Measurements from ENCODE around the gene DAP.

The DAP gene

DNA sequence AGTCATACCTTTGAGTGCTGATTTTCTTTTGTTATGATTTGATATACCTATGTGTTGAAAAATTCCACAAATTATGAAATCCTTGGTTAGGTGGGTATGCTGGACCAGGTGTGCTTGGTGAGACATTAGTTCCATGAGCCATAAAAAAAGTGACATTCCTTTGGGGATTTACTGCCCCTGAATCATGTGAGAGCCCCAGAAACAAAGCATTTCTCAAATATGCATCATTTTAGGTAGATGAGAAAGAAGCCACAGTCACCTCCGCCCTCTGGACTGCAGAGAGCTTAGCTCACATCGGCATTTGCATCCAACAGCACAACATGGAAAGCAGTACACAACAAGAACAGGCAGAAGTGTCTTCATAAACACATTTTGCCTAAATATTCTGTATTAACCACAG is 55.3 kb downstream of the DAP start:
- Histone ChIP-seq H3K36me3 (ENCODE audit: insufficient read depth, low read length) (no peaks in the 10 kb centered on the region), H3K9me3 (ENCODE audit: control insufficient read depth, insufficient read depth, low read length) (no peaks in the 10 kb centered on the region), H3K4me1 (ENCODE audit: insufficient read depth, low read length) (peaks cover 53% of the 10 kb centered on the region), H3K9ac (ENCODE audit: low read depth, low read length) (no peak overlapping the region)

DNA sequence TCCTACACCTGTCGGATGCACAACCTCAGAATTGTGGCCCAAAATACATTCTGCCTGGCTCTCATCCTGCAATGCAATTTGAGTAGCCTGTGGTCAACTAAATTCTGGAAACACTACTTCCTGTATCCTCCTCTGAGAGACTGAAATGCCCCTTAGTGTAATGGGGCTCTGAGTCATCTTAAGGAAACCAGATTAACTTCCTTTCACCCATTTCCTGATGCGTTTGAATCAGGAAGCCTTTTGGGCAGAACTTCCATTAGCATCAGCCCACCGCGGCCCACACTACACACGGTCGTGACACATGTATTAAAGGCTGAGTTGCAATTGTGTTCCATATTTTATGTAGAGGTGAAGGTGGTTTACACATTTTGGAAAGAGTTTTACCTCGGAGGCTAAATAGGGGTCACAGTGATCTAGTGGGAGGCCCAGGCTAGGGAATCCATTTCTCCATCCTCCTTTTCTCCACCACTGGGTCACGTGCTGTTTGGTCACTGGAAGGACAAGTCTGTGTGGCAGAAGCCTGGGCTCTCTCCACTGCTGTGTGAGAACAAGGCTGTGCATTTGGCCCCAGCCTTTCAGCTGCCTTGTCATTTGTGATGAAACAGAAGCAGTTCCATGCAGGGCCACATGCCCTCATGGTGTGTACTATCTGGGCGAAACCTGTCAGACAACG is 55.9 kb downstream of the DAP start:
- Histone ChIP-seq H3K4me1 (ENCODE audit: insufficient read depth, low read length) (peaks cover 60% of the 10 kb centered on the region), H3K36me3 (ENCODE audit: insufficient read depth, low read length) (no peaks in the 10 kb centered on the region), H3K9ac (ENCODE audit: low read depth, low read length) (no peak overlapping the region), H3K9me3 (ENCODE audit: control insufficient read depth, insufficient read depth, low read length) (no peaks in the 10 kb centered on the region)

DNA sequence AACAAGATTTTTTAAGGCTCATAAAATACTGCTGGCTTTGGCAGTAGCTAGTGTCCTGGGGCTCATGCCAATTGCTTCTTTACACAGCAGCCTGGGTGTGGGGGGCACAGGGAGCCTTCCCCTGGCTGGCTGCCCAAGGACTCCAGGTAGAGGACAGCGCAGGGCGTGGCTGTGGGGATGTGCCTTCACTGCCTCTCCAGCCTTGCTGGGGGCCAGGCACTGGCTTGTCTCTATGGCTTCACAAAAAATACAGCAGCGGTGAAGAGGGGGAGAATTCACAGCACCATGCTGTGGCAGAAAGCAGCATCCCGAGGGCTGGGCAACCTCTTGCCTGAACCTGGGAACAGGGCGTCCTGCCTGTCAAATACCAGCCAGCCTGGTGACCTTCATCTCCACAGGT is 57.4 kb downstream of the DAP start:
- Histone ChIP-seq H3K9me3 (ENCODE audit: control insufficient read depth, insufficient read depth, low read length) (no peaks in the 10 kb centered on the region), H3K4me1 (ENCODE audit: insufficient read depth, low read length) (peaks cover 58% of the 10 kb centered on the region), H3K36me3 (ENCODE audit: insufficient read depth, low read length) (no peaks in the 10 kb centered on the region), H3K9ac (ENCODE audit: low read depth, low read length) (no peak overlapping the region)

DNA sequence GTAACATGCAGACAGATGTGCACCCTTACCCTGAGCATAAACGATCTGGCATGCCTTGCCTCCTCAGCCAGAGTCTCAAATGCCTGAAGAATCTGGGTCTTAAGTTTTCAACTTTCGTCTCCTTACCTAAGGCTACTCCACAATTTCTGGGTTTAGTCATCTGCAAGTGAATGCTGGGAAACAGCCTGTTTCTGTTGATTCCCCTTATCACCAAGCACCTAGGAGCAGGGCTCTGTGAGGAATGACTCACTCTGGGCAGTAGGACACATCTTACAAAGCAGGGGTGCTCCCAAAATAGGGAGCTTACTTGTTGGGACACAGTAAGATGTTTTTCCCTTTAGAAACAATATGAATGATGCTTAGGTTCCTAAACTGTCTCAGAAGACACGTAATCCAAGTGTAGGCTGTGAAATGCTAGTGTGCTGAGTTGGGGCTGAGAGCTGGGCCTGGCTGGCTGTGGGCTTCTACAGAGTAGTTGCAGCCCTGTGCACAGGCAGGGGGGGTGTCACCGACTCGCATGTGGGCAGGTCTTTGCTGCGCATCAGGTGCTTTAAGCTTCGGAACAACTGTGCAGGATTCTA is 58.0 kb downstream of the DAP start:
- H3K9me3 ChIP-seq (ENCODE audit: control insufficient read depth, insufficient read depth, low read length): no peaks in the 10 kb centered on the region
- no peak overlapping the region for H3K9ac ChIP-seq (ENCODE audit: low read depth, low read length)
- peaks cover 58% of the 10 kb centered on the region for H3K4me1 ChIP-seq (ENCODE audit: insufficient read depth, low read length)
- no peaks in the 10 kb centered on the region for H3K36me3 ChIP-seq (ENCODE audit: insufficient read depth, low read length)

DNA sequence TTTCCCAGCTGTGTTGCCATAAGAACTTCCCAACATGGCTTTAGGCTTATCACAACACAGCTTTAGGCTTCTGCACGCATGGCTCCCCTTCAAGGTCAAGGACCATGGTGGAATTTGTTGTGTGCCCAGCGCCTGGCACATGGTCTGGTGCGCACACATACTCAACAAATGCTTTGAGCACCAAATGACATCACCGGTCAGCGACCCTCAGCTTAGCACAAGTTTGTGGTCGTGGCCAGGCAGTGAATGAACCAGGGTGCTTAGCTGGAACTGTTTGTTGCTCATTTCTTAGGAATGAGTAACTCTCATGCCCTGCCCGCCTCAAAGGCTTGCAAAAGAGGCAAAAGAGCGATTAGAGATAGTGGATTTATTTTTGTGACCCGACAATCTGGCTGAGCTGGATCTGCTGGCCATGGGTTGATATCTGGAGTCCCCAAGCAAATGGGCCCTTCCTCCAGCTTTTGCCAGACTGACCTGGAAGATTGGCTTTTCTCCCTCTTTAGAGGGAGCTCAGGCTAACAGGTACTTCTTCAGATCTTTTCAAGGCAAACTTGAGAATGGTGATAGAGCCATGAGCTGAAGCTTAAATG is 58.9 kb downstream of the DAP start:
- Histone ChIP-seq H3K9ac (ENCODE audit: low read depth, low read length) (no peak overlapping the region), H3K36me3 (ENCODE audit: insufficient read depth, low read length) (no peaks in the 10 kb centered on the region), H3K4me1 (ENCODE audit: insufficient read depth, low read length) (peaks cover 58% of the 10 kb centered on the region), H3K9me3 (ENCODE audit: control insufficient read depth, insufficient read depth, low read length) (no peaks in the 10 kb centered on the region)

DNA sequence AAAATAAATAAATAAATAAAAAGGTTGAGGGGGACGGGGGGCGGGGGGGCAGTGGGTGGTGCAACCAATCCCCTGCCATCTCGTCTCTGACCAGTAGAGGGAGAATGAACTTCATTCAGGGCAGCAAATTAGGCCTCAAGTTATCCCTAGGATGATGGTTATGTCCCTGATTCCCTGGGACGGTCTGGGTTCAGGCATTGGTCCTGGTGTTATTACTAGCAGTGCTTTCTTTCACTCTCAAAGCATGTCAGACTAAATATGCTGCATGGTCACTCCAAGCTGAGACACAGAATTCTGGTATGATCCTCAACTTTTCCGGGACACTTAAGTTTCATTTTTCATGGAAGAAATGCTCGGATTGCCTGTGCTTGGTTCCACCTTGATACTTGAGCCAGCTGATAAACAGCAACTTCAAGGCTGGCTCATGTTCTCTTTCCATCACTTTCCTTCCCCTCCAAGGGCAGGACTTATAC is 59.4 kb downstream of the DAP start:
- Histone ChIP-seq H3K9ac (ENCODE audit: low read depth, low read length) (no peak overlapping the region), H3K9me3 (ENCODE audit: control insufficient read depth, insufficient read depth, low read length) (no peaks in the 10 kb centered on the region), H3K4me1 (ENCODE audit: insufficient read depth, low read length) (peaks cover 54% of the 10 kb centered on the region), H3K36me3 (ENCODE audit: insufficient read depth, low read length) (no peaks in the 10 kb centered on the region)

DNA sequence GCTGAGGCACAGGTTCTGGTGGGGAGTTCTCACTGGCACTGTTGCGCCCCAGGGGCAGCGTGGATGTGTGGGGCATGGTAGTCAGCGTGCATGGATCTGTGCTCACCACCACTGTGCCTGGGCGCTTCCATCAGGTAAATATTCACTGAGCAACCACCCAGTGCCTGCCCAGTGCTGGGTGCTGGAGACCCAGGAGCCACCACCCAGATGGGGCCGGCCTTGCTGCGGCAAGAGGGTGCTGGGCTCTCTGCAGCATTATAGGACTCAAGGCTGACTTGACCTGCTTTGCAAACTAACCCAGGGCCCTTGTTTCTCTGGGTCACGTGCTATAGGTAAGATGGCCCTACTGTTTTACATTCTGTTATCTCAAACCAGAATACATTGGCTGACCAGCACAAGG is 60.5 kb downstream of the DAP start:
- Histone ChIP-seq H3K4me1 (ENCODE audit: insufficient read depth, low read length) (peaks cover 50% of the 10 kb centered on the region), H3K9ac (ENCODE audit: low read depth, low read length) (no peak overlapping the region), H3K36me3 (ENCODE audit: insufficient read depth, low read length) (no peaks in the 10 kb centered on the region), H3K9me3 (ENCODE audit: control insufficient read depth, insufficient read depth, low read length) (no peaks in the 10 kb centered on the region)

DNA sequence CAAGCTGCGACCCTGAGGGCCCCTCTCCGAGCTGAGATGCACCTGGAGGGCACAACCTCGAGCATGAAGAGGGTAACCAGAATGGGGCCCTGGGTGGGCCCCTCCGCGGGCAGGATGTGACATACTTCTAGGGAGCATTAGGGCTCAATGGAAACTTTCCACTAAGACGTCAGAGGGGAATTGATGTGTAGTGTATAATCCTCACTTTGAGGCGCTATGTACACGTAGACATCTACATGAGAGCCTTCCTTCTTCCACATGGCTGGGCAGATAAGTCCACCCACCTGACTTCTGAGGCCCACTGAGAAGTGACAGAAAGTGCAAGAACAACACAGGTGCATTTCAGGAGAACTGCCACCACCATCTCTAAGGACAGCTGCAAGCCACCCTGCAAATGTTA is 61.0 kb downstream of the DAP start:
- Histone ChIP-seq H3K4me1 (ENCODE audit: insufficient read depth, low read length) (peaks cover 47% of the 10 kb centered on the region), H3K36me3 (ENCODE audit: insufficient read depth, low read length) (no peaks in the 10 kb centered on the region), H3K9ac (ENCODE audit: low read depth, low read length) (no peak overlapping the region), H3K9me3 (ENCODE audit: control insufficient read depth, insufficient read depth, low read length) (no peaks in the 10 kb centered on the region)

DNA sequence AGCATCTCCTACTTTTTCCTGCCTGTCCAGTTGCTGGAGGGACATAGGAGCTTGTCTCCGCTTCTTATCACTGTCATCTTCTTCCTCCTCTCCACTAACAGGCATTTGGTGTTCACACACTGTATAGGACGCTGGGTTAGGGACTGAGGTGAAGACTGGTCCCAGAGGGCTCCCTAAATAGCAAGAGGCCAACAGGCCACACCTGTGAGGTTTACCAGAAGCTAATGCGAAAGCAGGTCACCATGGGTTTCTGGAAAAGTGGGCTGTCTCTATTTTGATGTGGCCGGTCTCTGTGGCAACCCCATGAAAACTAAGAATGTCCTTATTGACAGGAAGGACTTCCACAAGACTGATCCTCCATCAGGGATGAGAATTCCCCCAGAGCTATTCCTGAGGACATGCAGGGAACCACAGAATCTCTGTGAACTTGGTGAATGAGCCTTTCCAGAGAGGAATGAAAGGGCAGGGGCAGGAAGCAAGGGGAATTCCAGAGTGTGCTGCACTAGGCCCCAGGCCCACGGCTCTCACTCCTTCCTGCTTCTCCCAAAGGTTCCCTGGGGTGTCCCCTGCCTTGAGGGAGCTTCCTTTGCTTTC is 61.7 kb downstream of the DAP start:
- no peak overlapping the region for H3K9ac ChIP-seq (ENCODE audit: low read depth, low read length)
- no peaks in the 10 kb centered on the region for H3K36me3 ChIP-seq (ENCODE audit: insufficient read depth, low read length)
- peaks cover 42% of the 10 kb centered on the region for H3K4me1 ChIP-seq (ENCODE audit: insufficient read depth, low read length)
- no peaks in the 10 kb centered on the region for H3K9me3 ChIP-seq (ENCODE audit: control insufficient read depth, insufficient read depth, low read length)

DNA sequence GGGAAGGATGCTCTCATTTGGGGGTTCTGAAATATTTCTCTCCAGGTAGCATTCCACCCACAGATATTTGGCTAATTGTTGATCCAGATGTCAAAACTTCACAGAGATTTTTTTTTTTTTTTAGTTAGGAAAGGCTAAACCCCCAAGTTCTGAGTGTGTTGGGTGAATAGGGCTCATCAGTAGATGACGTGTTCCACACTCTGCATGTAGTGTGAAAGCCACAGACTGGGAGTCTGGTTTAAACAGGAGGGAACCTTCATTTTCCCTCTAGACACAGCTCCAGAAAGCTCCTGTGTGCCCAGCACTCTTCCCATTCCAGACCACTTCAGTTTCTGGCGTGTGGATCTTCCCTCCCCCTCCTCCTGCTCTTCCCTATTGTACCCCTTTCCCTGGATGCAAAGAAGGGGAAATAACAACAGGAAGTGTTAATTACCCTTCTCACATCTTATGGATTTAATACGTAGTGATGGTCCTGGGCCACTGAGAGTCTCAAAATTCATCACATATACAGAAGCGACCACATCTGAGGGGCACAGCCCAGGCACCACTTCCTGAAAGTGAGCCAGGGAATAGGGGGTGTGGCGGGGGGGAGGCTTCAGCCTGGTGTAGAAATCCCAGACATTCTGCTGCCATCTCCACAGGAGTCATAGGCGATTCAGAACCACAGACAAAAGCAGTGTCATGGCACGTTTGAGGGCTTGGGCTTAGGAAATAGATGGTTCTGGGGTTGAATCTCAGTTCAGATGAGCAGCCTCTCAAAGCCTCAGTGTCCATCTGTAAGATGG is 65.1 kb downstream of the DAP start:
- Histone ChIP-seq H3K9ac (ENCODE audit: low read depth, low read length) (no peak overlapping the region), H3K36me3 (ENCODE audit: insufficient read depth, low read length) (no peaks in the 10 kb centered on the region), H3K4me1 (ENCODE audit: insufficient read depth, low read length) (peaks cover 31% of the 10 kb centered on the region), H3K9me3 (ENCODE audit: control insufficient read depth, insufficient read depth, low read length) (no peaks in the 10 kb centered on the region)

DNA sequence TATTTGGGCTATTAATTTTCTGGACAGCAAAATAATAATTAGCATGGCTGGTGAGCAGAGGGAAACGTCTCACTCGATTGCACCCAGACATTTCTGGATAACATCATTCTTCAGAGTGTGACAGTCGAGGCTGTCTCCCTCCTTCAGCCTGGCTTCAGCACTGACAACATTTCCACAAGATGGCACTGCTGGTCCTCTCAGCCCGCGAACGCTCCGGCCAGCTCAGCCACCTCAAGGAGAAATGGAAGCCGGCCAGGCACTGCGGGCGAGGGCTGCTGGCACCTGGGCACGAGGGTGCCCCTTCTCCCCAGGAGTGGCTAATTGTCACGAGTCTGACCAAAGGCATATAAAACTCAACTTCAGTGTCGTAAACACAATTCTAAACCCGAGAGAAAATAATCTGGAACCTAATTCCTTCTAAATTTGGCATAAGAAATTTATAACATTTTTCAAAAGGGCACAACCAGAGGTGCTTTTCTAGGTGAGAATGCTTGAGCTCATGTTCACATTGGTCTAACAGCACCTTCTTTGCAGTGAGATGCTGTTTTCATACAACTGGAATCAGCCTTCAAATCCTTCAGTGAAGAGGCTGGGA is 65.9 kb downstream of the DAP start:
- no peaks in the 10 kb centered on the region for H3K9me3 ChIP-seq (ENCODE audit: control insufficient read depth, insufficient read depth, low read length)

DNA sequence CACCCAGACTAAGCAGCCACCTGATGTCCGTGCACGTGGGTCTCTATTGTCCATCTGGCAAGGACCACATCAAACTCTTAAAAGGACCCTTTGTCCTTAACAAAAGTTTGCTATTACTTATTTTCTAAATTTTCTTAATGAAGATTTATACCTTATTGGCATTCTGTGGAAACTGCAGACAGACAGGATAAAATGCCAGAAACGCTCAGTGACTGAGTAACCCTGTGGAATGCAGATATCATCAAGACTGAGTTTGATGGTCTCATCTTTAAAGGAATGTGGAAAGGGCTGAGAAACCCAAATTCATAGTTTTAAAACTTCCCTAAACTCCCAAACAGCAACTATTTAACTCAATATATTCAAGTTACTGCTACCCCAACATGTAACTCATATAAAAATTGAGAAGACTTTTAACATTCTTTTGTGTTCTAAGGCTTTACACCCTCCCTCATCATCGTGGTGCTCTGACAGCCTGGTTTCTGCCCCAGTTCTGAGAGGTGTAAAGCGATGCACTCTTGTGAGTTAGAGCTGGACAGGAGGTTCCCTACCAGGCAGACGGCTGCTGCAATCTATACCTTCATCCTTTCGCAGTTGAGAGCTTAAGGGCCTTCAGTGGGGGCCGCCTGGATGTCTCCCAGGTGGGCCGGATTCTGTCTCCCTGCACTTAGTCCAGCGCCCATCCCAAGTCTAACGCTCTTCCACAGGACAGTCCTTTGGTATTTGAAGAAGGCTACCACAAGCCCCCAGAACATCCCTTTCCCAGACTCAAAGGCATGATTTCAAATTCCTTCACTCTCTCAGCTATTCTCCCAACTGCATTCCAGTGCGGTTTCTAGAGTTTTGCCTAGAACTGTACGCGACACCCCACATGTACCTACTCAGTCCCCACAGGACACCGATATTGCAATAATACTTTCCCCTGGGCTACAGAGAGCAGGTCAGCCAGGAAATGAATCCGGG is 68.9 kb downstream of the DAP start:
- H3K9ac ChIP-seq (ENCODE audit: low read depth, low read length): no peak overlapping the region
- no peaks in the 10 kb centered on the region; the same call in 1 of the 2 replicates for H3K36me3 ChIP-seq (ENCODE audit: insufficient read depth, low read length)
- H3K9me3 ChIP-seq (ENCODE audit: control insufficient read depth, insufficient read depth, low read length): no peaks in the 10 kb centered on the region
- H3K4me1 ChIP-seq (ENCODE audit: insufficient read depth, low read length): peaks cover 20% of the 10 kb centered on the region

More for the DNA sequence above, 65.9 kb downstream of the DAP start:
- Histone ChIP-seq H3K36me3 (ENCODE audit: insufficient read depth, low read length) (no peaks in the 10 kb centered on the region), H3K9ac (ENCODE audit: low read depth, low read length) (no peak overlapping the region), H3K4me1 (ENCODE audit: insufficient read depth, low read length) (peaks cover 23% of the 10 kb centered on the region)
